Ecto neural progenitor cell (in vitro differentiated cells): ENCODE results near the gene ADGRV1.

ENCODE experiments used
- DNase-seq: peaks from one replicate; pipeline ENCODE4 v3.0.0-alpha.2; 2018; ENCODE audit warnings: low spot score

ADGRV1 gene

DNA sequence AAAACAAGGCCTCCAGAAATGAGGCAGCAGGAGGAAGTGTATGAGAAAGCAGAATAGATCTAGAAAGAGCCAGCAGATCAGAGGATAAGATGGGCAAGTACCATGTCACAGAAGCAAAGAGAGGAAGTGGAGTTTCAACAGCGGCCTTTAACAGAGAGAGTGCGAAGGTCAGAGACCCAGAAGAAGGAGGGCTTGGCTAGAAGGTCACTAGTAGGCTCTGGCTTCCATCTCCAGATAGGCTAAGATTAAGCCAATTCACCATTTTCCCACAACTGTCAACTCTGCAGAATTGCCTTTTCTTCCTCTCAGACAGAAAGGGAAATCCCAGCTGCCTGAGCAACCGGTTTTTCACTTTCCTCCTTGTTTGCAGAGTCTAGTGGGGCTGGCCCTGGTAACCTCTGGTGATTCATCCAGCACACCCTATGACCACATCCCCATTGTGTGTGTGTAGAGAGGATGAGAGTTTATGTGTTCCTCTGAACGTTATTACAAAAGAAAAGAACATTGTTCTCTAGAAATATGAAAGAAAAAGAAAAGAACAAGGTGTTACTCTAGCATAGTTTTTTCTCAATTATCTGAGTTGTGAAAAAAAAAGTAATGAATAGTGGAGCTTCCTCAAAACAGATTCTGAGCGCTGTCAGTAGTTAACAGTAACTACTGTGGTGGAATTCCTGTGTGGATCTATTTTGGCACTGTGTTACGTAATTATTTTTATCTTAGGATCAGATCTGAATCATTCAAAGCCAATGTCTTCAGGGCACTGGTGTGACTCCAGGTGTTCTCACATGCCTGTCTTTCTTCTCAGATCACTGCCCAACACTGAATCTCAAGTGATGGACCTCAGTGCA, 604.2 kb downstream of the ADGRV1 start:
- DNase-seq = no peak

DNA sequence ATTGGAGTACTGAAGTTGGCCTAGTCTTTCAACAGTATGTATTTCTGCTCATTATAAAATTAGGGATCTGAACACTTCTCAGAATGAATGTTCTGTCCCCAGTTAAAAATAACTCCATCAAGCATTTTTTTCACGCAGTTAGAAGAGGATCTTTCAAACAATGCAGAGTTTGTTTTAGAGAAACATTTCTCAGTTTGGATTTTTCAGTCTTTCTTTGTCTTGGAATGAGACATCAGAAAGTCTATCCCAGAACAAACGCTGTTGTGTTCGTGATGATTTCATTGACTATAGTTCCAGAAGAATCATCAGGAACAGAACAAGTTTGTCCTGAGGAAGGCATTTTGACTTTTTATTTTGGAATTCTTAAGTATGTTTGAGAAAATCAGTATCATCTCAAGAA, 605.8 kb downstream of the ADGRV1 start:
- no peak for DNase-seq

DNA sequence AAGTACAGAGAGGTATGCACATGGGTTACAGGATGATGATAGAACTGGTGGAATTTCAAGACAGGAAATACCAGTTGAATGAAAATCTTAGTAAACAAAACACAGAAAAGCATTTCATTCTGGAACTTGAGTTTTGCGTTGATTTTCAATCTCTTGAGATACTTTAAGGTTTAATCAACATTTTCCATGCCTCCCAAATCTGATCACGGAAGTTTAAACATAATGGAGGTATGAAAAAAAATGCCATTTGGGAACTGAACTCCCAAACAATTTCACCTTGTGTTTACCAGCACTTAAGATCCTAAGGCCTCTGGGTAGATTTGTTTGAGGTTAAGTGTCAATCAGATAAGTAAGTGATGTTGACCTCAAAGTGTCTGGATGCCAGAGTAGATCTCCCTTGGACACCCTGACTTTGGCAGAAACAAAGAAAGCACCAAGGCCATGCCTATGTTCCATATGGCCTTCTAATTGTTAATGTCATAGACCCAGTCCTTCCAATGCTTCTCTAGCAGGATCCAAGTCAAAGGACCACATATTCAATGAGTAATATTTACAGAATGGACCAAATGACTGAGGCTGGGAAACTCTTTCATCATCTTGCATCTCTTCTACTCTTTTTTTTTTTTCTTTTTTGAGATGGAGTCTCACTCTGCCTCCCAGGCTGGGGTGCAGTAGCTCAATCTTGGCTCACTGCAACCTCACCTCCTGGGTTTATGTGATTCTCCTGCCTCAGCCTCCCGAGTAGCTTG, 607.6 kb downstream of the ADGRV1 start:
- no peak for DNase-seq

DNA sequence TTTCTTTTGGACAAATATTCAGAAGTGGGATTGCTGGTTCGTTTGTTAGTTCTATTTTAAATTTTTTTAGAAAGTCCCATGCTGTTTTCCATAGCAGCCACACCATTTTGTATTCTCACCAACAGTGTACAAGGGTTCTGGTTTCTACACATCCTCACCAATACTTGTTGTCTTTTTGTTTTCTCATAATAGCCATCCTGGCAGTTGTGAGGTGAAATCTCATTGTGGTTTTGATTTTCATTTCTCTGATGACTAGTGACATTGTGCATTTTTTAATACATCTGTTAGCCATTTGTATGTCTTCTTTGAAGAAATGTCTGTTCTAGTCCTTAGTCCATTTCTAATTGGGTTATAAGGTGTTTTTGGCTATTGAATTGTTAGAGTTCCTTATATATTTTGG, 610.3 kb downstream of the ADGRV1 start:
- DNase-seq = no peak

DNA sequence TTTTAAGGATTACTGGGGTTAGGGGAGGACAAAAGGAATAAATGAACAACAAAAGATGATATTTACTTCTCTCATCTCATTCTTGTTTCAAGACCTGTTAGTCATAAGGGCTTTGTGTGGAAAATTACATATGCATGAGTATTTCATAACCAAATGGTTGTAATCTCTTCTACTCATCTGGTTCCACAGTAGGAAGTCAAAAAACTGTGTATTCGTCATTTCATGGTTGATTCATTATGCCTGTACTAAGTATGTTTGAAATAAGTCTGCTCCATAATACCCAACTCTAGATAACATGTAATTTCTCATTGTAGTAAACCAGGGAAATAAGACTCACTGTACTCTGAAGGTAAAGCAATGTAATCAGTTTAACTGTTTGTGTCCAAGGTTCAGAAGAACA, 611.7 kb downstream of the ADGRV1 start:
- DNase-seq = no peak

DNA sequence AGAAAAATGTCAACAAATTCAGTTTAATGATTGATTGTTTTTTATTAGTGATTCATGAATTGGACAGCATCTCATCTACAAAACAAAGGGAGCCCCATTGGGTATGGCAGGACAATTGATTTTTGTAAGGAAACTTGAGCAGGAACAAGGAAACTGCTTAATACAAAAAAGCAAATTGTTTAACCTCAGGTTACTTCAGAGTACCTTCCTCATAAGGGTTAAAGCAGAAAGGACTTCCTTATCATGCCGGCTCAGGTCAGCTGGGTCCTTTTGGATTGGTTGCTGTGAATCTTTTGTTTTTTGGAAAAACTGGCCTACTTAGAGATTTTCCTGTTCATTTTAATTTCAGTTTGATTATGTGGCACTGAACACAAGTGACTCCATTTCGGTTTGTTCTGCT, 612.7 kb downstream of the ADGRV1 start:
- DNase-seq = no peak

DNA sequence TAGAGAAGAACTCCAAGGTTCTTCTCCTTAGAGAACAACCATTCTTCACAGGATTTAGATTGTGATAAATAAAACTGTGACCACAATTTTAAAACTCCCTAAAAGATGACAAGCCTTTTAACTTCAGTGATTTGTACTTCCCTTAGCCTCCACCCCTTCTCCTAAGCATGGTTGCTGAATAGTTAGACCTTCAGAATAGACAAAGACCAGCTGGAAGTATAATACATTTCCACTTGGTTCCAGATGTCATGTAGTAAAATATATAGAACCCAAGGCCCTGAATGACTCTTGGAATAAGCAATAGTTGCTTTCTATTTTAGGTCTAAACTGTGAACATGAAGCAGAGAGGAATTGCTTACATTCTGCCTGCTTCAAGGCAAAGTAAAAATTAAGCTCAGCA, 615.8 kb downstream of the ADGRV1 start:
- no peak for DNase-seq

DNA sequence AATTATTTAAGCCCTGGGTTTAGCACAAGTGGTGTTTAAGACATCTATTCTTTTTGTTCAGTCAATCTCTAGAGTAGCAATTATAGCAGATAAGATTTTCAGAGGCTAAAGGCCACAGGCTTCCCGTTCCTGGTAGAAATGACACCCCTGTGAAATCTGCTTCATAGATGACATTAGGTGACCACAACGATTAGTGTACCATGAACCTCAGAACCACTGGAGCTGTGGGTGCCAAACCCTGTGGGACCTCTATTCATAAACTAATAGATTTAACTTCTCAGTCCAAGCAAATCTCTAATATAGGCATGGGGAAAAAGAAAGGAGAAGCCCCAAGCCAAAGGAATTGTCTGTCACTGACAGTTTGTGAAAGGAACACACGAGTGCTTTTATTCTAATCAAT, 617.1 kb downstream of the ADGRV1 start:
- DNase-seq = no peak

DNA sequence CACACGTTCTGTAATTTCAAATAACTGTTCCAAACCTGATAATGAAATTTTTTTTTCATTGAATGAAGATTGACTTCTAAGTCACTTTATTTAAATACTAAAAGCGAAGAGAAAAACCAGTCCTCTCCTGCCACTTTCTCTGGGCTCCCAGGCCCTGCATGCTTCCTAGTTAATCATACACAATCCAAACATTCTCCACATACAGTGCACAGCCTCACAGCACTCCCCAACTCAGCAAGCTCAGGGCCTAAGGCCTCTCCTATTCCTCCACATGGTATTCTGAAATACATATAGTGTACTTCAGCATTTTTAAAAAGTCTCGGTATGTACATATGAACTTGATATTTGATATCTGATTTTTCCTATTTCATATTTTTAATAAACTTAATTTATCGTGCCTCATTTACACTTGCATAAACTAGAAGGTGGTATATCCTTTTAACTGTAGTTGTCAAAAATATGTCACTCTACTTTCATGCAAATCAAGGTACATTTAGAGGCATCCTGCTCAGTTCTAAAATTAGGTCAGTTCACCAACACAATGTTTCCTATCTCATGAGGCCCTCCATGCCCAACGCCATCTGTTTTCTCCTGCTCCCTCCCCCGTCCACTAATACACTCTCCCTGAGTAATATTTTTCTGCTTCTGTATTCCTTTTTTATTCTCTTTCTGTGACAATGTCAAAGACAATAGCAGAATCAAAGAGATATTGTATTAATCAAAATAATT, 617.9 kb downstream of the ADGRV1 start:
- DNase-seq = no peak

DNA sequence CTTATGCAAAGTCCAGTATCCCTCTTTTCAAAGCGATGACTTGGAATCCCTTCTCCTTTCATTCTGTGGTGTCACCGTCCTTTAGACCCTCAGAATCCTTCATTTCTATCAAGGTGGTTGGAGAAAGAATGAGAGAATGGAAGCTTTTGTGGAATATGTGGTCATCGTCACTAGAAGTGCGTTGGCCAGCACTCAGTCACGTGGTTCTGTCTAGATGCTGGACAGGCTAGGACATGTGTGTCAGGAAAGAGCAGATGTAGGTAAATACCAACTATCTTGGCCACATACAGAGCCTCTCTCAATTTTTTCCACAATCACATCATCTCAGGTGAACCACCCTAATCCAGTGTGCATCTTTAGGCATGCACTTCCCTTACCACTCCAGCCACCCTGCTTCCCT, 618.5 kb downstream of the ADGRV1 start:
- DNase-seq = no peak

DNA sequence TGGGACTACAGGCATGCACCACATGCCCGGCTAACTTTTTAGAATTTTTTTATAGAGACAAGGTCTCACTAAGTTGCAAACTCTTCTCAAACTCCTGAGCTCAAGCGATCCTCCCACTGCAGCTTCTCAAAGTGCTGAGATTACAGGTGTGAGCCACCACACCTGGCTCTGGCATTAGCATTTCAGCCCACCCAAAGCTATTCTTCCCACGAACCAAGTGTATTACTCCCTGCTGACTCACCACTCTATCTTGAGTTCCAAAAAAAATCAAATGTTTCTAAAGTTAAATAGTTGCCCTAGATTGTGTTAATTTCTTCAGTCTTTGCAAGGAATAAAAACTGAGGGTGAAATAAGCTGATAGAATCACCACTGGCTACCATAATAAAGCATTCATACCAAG, 619.0 kb downstream of the ADGRV1 start:
- no peak for DNase-seq

DNA sequence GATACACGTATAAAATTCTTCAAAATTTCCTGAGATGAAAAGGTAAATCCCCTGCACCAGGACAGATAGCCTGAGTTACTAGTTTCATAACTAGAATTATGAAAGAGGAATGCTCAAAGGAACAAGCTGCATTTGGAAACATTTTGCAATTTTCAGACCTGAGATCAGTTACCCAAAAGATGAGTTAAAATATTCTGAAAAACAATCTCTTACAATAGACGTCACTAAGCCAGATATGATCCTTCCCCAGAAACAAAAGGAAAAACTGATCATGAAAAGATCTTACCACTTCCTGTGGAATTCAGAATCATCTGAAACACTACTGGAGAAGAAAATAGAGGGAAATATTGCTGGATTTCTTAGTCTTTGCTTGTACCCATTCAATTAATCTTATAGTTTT, 619.9 kb downstream of the ADGRV1 start:
- DNase-seq = no peak

DNA sequence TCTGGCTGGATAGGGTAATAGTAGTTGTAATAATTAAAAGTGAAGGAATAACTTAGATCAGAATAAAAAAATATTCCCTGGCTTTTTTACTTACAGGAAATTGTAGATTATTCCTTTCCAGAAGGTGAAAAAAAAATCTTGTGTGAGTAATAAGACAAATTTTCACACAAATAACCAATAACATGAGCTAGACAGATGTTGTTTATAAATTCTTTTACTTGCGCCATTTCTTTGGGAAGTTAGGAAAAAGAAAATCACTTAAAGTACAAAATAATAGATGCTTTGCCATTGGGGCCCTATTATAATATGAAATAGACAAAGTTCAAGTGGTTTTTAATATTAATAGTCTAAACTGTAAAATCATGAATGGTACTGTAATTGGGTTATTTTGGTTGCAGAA, 620.4 kb downstream of the ADGRV1 start:
- no peak for DNase-seq

DNA sequence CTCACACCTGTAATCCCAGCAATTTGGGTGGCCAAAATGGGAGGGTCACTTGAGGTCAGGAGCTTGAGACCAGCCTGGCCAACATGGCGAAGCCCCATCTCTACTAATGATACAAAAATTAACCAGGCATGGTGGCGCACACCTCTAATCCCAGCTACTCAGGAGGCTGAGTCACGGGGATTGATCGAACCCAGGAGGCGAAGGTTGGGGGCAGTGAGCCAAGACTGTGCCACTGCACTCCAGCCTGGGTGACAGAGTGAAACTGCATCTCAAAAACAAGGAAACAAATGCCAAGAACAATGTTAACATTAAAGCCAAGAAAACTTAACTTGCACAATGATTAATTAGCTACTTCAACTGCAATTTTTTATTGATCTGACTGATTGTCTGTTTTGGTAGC, 621.9 kb downstream of the ADGRV1 start:
- no peak for DNase-seq

DNA sequence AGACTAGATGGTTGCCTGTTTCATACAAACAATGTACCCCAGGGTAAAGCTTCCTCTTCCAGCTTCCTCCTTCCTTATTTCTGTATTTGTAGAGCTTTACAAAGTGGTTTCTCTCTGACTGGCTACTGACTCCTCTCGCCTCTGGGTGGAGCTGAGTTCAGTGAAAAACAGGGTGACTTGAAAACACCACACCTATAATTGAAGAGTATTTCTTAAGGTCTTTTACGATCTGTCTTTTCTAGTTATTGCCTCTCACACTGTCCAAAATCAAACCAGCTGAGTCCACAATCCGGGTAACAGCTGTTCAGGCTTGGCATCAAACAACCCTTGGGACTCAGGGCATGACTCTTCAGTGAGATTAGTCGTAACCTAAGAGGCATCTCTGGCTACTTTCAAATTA, 624.2 kb downstream of the ADGRV1 start:
- DNase-seq = no peak

DNA sequence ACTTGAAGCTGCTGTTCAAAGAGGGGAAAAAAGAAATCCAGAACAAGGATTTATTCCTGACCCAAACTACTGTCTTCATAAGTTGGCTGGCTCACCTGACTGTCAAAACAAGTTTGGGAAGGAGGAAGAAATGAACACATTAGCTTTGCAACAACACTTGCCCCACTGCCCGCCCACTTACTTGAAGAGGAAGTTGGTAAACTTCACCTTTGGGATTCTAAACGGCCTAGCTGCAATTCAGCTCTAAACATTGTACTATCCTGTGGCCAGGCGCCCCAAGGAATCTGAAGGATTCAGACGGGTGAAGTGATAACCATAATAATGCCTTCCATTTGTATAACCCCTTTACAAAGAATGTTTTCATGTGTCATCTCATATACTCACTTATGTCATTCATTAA, 625.1 kb downstream of the ADGRV1 start:
- no peak for DNase-seq

DNA sequence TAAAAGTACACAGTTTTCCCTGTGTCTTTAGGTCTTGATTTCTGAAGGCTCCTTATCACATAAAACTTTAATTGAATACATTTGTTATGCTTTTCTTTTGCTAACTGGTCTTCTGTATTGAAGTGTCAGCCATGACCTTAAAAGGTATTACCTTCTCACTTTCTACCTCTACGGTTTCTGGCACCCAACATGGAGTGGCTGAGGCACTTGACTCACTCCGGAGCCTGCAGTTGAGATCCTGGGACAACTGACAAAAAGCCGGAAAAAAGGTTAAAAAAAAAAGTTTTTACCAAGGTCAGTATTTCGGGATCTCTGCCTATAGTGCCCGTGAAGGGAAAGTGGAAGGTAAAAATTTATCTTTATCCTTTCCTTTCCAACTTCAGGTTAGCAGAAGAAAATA, 627.5 kb downstream of the ADGRV1 start:
- DNase-seq = no peak

DNA sequence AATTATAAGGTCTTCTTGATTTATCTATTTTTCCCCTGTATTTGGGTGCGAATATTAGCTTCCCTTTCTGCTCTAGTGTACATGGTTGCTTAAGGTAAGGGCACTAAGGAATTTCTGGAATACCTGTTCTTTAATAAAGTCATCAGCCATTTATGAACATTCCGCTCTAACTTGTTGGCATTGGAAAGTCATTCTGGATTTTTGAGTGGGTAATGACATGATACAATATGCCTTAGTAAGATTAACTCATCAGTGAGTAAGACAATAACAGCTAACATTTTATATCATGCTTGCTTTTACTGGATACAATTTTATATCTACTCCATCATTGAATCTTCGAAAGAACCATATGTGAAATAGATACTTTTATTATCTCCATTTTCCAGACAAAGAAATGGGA, 628.4 kb downstream of the ADGRV1 start:
- no peak for DNase-seq

DNA sequence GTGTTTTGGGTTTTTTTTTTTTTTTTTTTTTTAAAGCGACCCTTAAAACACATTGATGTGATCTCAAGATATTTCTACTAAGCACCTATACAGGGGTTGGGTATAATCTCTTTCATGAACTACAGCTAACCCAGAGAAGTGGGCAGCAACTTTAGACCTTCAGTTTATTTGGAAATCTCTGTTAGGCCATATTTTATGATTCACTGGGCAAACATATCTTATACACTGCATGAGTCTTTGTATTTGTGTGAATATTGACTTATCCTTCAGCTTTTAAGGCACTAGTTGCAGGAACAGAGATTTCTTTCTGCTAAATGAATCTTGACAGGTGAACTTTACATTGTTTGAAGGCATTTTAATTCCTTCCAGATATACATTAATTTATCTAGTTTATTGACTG, 630.2 kb downstream of the ADGRV1 start:
- DNase-seq = no peak

DNA sequence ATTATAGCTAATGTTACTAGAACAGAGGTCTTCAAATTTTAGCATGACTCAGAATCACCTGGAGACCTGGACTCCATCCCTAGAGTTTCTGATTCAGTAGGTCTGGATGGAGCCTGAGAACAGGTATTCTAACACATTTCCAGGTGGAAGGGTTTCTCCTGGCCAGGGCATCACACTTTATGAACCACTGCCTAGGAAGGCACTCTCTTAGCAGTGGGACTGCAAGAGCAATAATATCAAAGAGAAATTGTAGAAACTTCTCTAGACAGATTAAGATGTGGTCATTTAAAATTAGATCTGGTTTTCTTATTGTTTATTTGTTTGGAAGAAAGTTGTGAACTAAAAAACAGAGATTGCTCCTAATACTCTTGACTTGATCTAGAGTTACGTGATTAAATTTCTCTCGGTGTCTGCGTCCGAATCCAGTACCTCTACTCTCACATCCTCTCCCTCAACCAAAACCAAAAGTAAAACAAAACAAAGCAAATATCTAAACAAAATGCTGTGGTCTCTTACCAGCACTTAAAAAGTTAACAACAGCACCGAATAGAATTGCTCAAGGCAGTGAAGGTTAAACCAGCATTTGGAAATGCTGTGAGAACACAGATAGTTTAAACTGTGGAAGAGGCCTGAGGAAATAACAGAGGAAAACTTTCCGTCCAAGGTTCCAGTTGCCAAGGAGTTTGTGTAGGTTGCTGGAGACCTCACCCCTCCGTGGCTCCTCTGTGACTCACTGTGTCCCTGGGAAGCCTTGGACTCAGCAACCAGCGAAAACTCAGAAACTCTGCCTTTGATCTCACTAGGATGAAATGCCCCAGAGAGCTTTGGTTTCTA, 631.1 kb downstream of the ADGRV1 start:
- no peak for DNase-seq

DNA sequence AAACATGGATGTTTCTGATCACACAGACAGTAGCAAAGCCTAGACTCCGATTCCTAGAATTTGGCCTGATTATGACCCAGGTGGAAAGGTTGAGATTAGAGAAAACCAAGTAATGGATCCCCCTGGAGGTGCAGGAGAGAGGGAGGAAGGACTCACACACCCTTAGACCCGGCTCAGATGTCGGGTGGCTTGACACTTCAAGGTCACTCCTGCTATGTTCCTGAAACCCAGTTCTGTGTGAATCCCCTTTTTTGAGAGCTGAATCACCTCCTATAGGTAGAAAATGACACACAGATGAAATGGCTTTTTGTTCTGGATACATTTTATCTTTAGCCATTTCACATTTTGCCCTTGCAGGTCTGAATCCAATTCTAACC, 631.7 kb downstream of the ADGRV1 start:
- DNase-seq = no peak

DNA sequence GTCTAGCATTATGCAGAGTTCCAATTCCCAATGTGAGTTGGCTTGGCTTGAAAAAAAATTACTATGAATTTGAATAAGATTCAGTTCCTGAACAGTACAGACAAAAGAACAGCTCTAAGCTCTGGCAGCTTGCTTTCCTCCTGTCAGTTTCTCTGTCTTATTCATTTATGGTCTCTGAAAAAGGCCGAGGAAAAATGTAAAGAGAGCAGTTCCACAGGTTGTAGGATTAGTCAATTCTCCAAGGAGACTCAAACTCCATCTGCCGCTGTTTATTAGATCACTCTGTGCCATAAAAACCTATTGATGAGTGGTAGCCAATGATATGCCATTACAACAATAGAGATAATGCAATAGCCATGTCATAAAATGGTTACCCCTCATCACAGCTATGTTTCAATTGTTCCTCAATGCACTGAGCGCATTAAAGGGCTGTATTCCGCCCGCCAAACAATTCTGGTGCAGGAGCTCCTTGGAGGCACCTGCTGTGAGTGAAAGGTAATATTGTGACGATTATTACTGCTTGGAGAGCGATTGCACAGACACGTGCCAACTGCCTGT, 636.3 kb downstream of the ADGRV1 start:
- no peak for DNase-seq
